Measurements from ENCODE around the gene GRK4. TPM values are rescaled to one million over a fixed set of nuclear protein-coding genes. Genes with fewer than 3 reads are reported as not detected.

The GRK4 gene
- total and polyA plus RNA-seq, 2 of the 8 experiments (the other 6 are each of a cell fraction or from before 2014, with no cell fraction given), result 0.77 to 1.8 TPM

DNA sequence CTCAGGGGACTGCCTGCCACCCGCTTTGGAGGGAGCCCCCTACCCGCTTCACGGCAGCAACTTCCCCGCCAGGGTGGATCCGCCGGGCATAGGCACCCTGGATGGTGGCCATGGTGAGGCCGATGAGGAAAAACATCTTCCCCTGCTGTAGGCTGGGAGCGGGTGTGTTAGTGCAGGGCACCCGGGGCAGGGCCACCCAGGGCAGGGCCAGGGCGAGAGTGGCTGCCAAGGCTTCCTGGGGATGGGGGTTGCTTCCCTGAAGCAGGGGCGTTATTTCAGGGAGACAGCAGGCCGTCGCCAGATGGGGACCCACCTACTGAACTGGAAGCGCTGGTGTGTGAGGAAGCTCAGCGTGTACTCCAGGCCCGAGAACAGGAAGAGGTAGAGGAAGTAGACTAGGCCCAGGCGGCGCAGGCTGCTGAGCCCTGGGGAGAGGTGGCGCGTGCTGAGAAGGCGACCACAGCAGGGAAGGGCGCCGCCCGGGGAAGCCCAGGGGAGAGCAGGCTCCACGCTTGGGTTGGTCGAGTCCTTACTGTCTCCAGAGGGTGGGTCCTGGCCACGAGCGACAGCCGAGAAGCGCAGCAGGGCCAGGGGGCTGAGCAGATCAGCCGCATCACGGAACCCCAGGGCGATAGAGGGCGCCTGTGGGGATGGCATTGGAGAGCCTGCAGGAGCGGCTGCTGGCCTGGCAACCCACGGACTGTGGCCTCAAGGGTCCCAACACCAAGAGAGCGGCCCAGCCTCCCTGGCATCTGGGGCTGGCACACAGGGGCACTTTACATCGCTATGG is 31.7 kb upstream of the GRK4 start:
- Histone ChIP-seq H3K79me2 (ENCODE audit: control insufficient read depth in 1 of 2, insufficient read depth in 2 of 2, low read length in 2 of 2) (peaks cover 0 to 19% of the 10 kb centered on the region in 2 experiments; a peak in 2 of 4 replicates), H3K4me1 (replicated peaks in 1 of 4; ENCODE audit: control insufficient read depth in 3 of 4, insufficient read depth in 4 of 4, low read length in 3 of 4) (peaks cover 0 to 14% (median 4%) of the 10 kb centered on the region in 4 experiments; a peak in 5 of 7 replicates), H2BK12ac (ENCODE audit: low read depth, low read length) (no peak overlapping the region), H3K27ac (ENCODE audit: low read depth, low read length) (no peak overlapping the region), H2BK20ac (ENCODE audit: low read length) (no peak overlapping the region), H3K9me3 (ENCODE audit: insufficient read depth in 2 of 2, low read depth in 1 of 2, low read length in 1 of 2) (no peaks in the 10 kb centered on the region), H3K27me3 (replicated peaks in 1 of 4; ENCODE audit: control insufficient read depth in 3 of 4, extremely low read depth in 1 of 4, insufficient read depth in 3 of 4, low read length in 3 of 4) (no peaks in the 10 kb centered on the region), H2BK120ac (replicated peaks; ENCODE audit: low read depth, low read length) (no peak overlapping the region), H4K5ac (ENCODE audit: insufficient read length, low read depth, low read length) (no peak overlapping the region), H3K4me2 (ENCODE audit: insufficient read depth in 1 of 2, low read depth in 2 of 2, low read length in 2 of 2) (no peak overlapping the region), H3K23ac (ENCODE audit: insufficient read length) (no peak overlapping the region), H3K9ac (replicated peaks in 1 of 4; ENCODE audit: extremely low read depth in 1 of 4, low read depth in 3 of 4, low read length in 3 of 4) (no peak overlapping the region), H2BK5ac (ENCODE audit: low read depth, low read length) (no peak overlapping the region), H3K79me1 (ENCODE audit: low read depth, low read length) (peaks cover 5% of the 10 kb centered on the region), H3K4me3 (ENCODE audit: extremely low read depth in 1 of 4, insufficient read depth in 2 of 4, low read depth in 3 of 4, low read length in 4 of 4) (no peak overlapping the region), H4K91ac (replicated peaks; ENCODE audit: insufficient read length, low read length) (no peak overlapping the region), H3K36me3 (ENCODE audit: control insufficient read depth in 2 of 4, insufficient read depth in 4 of 4, low read length in 3 of 4) (peaks cover 4 to 26% (median 18%) of the 10 kb centered on the region in 4 experiments; a peak in 7 of 8 replicates), H4K8ac (ENCODE audit: extremely low read depth, insufficient read depth, low read length) (no peak overlapping the region), H3K56ac (replicated peaks; ENCODE audit: insufficient read length, low read depth, low read length) (no peak overlapping the region), H4K20me1 (replicated peaks in 1 of 2; ENCODE audit: control insufficient read depth in 1 of 2, insufficient read depth in 2 of 2, low read length in 2 of 2) (peaks cover 4 to 21% of the 10 kb centered on the region in 2 experiments), H2BK15ac (ENCODE audit: low read length) (no peak overlapping the region), H3K4ac (replicated peaks; ENCODE audit: insufficient read length, low read depth, low read length) (no peak overlapping the region), H3K23me2 (ENCODE audit: low read depth, low read length) (peaks cover 15% of the 10 kb centered on the region), H2AK5ac (ENCODE audit: low read depth, low read length) (no peak overlapping the region), H3K18ac (ENCODE audit: extremely low read depth, low read length) (no peak overlapping the region), H2AFZ (ENCODE audit: low read length) (no peak overlapping the region), H3K14ac (ENCODE audit: insufficient read length) (no peak overlapping the region)
- no peak for TF ChIP-seq JUND (IDR thresholded peaks at IDR 0.05; ENCODE audit: low read length)
- peak in 2 of 3 experiments; percentile 22 to 47; a peak in 2 of 4 replicates for TF ChIP-seq CTCF (IDR thresholded peaks at IDR 0.05; ENCODE audit: control extremely low read depth in 1 of 3, insufficient read depth in 1 of 3, low read depth in 1 of 3, low read length in 3 of 3)
- no peak for TF ChIP-seq GABPA (IDR thresholded peaks at IDR 0.05; ENCODE audit: borderline replicate concordance, insufficient read depth, low read length)
- TF ChIP-seq POLR2A (IDR thresholded peaks at IDR 0.05; ENCODE audit: control extremely low read depth in 1 of 2, low read depth in 2 of 2, low read length in 2 of 2), result 0 out of 3 replicates have a peak, but pooled peaks of 1 of the 2 experiments have one; percentile 9
- peak; percentile 14 to 23; a peak in 2 of 4 replicates for TF ChIP-seq RAD21 (IDR thresholded peaks at IDR 0.05 in 1 of 2, conservative IDR thresholded peaks at IDR 0.05 in 1 of 2; ENCODE audit: low read depth in 2 of 2, low read length in 2 of 2)
- no peak for TF ChIP-seq CHD2 (IDR thresholded peaks at IDR 0.05; ENCODE audit: low read length)
- ChIA-PET CTCF (ENCODE audit: partially characterized antibody) (interaction anchor here (2.3 kb wide), 1 partner anchor 24 kb away, joined by 5 read pairs; no protein-coding TSS in a partner anchor), POLR2A (ENCODE audit: partially characterized antibody) (interaction anchor here (2.0 kb wide), 1 partner anchor 9 kb away, joined by 5 read pairs; no protein-coding TSS in a partner anchor)
- 93% methylated on average over 32 of the region's 38 CpGs; no CpG with 5 or more reads in 1 of the 2 experiments for WGBS, 2 experiments (ENCODE audit: extremely low coverage in 1 of 2, insufficient coverage in 1 of 2, insufficient read length in 1 of 2, insufficient replicate concordance in 2 of 2, low coverage in 1 of 2, low lambda C conversion rate in 2 of 2, missing lambda C conversion rate in 1 of 2)
- FAIRE-seq (no peak), DNase-seq (ENCODE audit: low read depth in 1 of 2, low spot score in 2 of 2) (peak in 1 of 2 experiments; percentile 72)
